OCI-LY7 (cell line): ENCODE results near the gene MTG1.

Source experiments
- CTCF ChIP-seq: fragments of 200-600 bp; sonication (generic); conservative IDR thresholded peaks from 2 replicates; pipeline ENCODE4 v1.5.1; 2014; ENCODE audit warnings: mild to moderate bottlenecking, antibody characterized with exemption, low read length, moderate library complexity, mixed read lengths
- EZH2phosphoT487 ChIP-seq: fragments of 200-600 bp; sonication (generic); IDR thresholded peaks from 2 replicates; pipeline ENCODE4 v1.6.1; 2018; ENCODE audit warnings: low read depth, borderline replicate concordance, mild to moderate bottlenecking, mixed run types, antibody characterized with exemption, low read length, moderate library complexity, mixed read lengths

- TF ChIP-seq CTCF (no peak), EZH2phosphoT487 (no peak)
Observed at GRCh38 chr10:133471300-133472109, 77.5 kb downstream of the MTG1 start.
